ENCODE data around the gene IRAK2. TPM values are rescaled to one million over a fixed set of nuclear protein-coding genes. Genes with fewer than 3 reads are reported as not detected.

The IRAK2 gene
- polyA plus RNA-seq, 12 donors: 0.49 to 1.3 (median 0.78) TPM; not detected in 2

GRCh38 chr3:10223676-10224639 lies 59.2 kb downstream of the IRAK2 start:
- DNase-seq: no peak

GRCh38 chr3:10224794-10225665 lies 60.3 kb downstream of the IRAK2 start:
- DNase-seq: no peak

- no peak for DNase-seq
Measured at GRCh38 chr3:10226293-10226692, 61.6 kb downstream of the IRAK2 start.

- no peak for DNase-seq
Measured at GRCh38 chr3:10228248-10228950, 63.7 kb downstream of the IRAK2 start.

GRCh38 chr3:10229576-10229975 lies 64.9 kb downstream of the IRAK2 start:
- DNase-seq: no peak

GRCh38 chr3:10232137-10232536 lies 67.4 kb downstream of the IRAK2 start:
- no peak for DNase-seq

- no peak for DNase-seq
Measured at GRCh38 chr3:10233988-10234387, 69.3 kb downstream of the IRAK2 start.

GRCh38 chr3:10234526-10235230 lies 70.0 kb downstream of the IRAK2 start:
- no peak for DNase-seq

GRCh38 chr3:10235551-10235950 lies 70.8 kb downstream of the IRAK2 start:
- DNase-seq: no peak

- no peak for DNase-seq
Measured at GRCh38 chr3:10238345-10239183, 73.8 kb downstream of the IRAK2 start.

- no peak for DNase-seq
Measured at GRCh38 chr3:10240799-10241198, 76.1 kb downstream of the IRAK2 start.

- no peak for DNase-seq
Measured at GRCh38 chr3:10242182-10243065, 77.7 kb downstream of the IRAK2 start.

GRCh38 chr3:10244009-10244408 lies 79.3 kb downstream of the IRAK2 start:
- DNase-seq: no peak

- no peak for DNase-seq
Measured at GRCh38 chr3:10245081-10245712, 80.5 kb downstream of the IRAK2 start.

- no peak for DNase-seq
Measured at GRCh38 chr3:10247679-10248183, 83.0 kb downstream of the IRAK2 start.

- DNase-seq: peak; percentile 96
Measured at GRCh38 chr3:10248184-10248983, 83.7 kb downstream of the IRAK2 start, which contains the start of gene TATDN2. TSS of gene TATDN2 (plus strand) at chr3:10248459. CDS start at chr3:10249201, 742 bp downstream.

GRCh38 chr3:10248984-10249748 lies 84.4 kb downstream of the IRAK2 start:
- no peak for DNase-seq
